GM12875 (cell line): ENCODE data around the gene ZFYVE28.

ENCODE experiments used
- H3K4me3 ChIP-seq: one replicate; pipeline ENCODE4 v1.5.1; 2011; ENCODE audit warnings: low read depth, low read length, control low read depth
- CTCF ChIP-seq: IDR thresholded peaks from 2 replicates; pipeline ENCODE4 v1.5.1; 2011; ENCODE audit warnings: low read depth, mild to moderate bottlenecking, control low read depth, inconsistent platforms, low read length, moderate library complexity, borderline replicate concordance; ENCODE audit not compliant: insufficient read depth

ZFYVE28 gene

DNA sequence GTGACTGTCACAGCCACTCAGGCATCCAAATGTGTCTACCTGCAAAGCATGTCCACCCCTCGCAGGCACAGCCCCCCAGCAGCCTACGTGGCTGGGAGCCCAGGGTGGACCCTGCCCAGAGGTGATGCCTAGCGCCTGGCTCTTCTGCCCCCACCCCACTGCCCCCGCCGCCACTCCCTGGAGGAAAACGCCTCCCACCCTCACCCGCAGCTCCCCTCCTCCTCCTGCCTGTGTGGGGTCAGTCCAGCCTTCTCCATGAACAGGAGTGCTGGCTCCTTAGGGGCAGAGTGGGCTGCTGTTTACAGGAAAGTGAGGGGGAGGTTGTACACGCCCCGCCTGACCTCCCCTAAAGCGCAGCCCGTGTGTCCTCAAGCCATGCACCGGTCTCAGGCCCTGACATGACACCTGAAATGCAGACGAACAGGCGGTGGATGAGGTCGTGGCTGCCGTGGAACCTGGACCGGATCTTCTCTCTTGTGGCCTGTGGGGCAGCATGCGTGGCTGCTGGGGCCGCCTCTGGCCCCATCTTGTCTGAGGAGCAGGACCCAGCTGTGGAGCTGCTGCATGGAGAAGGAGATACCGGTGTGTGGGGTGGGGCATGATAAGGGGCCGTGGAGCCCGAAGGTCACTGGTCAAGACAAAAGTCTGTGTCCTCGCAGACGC lies 144.7 kb downstream of the ZFYVE28 start:
- no peak overlapping the region for H3K4me3 ChIP-seq
- no peak for TF ChIP-seq CTCF

DNA sequence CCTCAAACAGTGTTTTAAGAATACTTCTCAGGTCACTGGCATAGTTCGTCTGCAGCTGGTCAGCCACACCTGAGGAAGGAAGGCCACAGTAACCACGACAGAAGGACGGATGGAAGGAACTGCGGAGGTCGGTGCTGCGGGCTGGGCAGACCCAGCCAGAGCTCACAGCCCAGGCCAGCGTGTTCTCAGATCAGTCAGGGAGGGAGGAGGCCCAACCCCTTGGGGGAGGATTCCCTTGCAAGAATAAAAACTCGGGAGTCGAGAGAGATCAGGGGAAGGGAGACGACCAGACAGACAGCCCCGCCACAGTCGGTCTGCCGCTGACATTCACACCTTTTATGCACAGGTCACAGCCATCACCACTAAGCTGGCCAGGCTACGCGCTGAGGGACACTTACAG lies 145.2 kb downstream of the ZFYVE28 start:
- no peak for TF ChIP-seq CTCF
- no peak overlapping the region for H3K4me3 ChIP-seq

- TF ChIP-seq CTCF: no peak
- no peak overlapping the region for H3K4me3 ChIP-seq
Observed at GRCh38 chr4:2272828-2273120, 145.7 kb downstream of the ZFYVE28 start.

DNA sequence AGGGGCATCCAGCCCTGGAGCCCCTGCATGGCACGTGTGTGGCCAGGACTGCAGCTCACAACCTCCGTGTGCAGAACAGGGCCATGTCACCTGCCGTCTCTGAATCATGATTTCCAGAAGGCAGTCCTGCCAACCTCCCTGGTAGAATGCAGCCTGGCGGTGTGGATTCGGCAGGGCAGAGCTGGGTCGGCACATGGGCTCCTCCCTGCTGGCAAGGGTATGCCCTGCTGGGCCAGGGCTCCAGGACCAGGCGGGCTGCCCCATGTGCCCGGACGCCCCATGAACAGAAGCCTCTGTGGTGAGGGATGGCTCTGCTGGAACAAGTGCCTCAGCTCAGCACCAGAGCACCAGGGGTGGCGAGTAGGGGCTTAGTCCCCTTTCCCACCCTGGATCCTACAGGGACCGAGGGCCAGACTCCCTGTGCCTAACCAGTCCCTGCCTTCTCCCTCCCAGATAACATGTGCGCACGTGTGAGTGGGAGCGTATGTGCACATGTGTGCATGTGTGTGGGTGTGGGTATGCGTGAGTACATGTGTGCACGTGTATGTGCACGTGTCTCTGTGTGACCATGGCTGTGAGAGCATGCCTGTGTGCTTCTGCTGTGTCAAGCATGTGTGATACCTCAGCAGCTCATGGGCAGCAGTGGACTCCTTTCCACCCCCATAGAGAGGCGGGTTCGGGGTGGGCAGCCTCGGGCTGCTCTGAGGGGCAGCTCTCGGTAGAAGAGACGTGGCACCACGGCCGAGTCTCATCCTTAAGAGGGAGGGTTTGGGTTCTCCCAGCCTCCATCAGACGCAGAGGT lies 146.2 kb downstream of the ZFYVE28 start:
- H3K4me3 ChIP-seq: no peak overlapping the region
- no peak for TF ChIP-seq CTCF

DNA sequence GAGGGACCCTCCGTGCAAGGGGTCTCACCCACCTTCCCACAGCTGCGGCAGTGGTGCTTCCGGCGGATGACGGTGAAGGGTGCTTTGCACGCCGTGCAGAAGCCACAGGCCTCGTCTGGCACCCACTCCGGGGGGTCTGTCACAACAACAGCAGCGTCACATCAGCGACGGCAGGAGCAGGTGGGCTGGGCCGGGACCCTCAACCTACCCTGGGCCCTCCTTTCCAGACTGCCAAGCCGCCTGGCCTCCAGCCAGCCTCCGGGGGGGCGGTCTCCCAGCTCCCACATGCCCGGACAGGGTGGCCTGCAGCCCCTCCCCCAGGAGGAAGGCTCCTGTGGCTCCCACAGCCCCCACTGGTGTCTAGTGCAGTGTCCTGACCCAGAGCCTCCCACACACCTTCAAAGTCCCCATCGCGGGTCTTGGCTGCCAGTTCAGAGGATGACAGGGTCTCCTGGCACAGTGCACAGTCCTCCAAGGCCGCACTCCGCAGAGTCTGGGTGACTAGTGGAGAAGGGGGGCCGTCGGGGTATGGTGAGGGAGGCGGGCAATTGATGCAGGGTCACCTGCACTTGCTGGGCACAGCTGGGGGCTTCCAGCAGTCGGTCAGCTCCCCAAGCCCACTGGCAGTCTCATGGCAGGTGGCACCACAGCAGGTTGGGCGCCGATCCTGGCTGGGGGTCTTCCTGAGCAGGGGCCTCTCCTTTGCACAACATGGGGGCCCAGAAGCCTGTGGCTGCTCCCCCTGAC lies 147.0 kb downstream of the ZFYVE28 start:
- no peak overlapping the region for H3K4me3 ChIP-seq
- TF ChIP-seq CTCF: no peak

DNA sequence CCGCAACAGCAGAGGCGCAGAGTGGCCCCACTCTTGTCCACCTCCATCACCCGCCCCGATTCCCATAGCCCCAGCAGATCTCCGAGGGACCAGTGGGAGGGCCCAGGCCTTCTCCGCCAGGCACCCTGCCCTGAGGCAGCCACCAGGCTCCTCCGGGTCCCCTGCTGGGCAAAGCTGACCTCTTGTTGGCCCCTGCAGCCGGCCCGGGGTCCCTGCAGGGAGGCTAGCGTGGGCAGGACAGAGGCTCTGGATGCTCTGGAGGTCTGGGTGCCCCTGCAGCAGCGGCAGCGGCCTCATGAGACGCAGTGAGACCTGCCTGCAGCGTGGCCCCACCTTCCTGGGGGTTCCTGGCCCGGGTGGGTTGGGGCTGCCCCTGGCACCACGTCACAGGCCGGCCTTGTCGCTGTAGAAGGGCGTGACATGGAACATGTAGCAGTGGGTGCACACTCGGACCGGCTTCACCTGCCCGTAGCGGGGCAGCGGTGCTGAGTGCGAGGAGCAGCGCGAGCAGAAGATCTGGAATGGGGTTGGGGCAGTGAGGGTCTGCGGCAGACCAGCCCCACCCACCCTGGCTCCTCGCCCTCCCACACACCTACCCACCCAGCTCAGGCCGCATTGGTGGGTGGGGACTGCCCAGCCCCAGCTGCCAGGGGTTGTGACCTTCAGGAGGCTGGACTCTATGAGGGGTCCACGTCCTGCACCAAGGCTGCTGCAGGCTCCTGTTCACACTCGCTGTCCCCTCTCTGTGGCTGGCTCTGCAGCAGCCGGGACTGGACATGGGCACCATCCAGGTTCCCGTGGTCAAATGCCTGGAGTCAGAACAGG lies 147.9 kb downstream of the ZFYVE28 start:
- TF ChIP-seq CTCF: no peak
- no peak overlapping the region for H3K4me3 ChIP-seq
